Glutamatergic neuron (in vitro differentiated cells): ENCODE results near the gene PTPRN2. TPM values are rescaled to one million over a fixed set of nuclear protein-coding genes. Genes with fewer than 3 reads are reported as not detected.

Experiments used
- DNase-seq: peaks from one replicate; pipeline ENCODE4 v3.0.0; 2022
- H3K27ac Mint-ChIP-seq: one replicate; pipeline ENCODE4 v1.8.0; 2020; ENCODE audit warnings: mild to moderate bottlenecking, mixed read lengths, inconsistent platforms; ENCODE audit not compliant: unreplicated experiment
- H3K27me3 Mint-ChIP-seq: one replicate; pipeline ENCODE4 v1.8.0; 2020; ENCODE audit warnings: mild to moderate bottlenecking, moderate library complexity, mixed read lengths, inconsistent platforms; ENCODE audit not compliant: unreplicated experiment
- H3K36me3 Mint-ChIP-seq: one replicate; pipeline ENCODE4 v1.8.0; 2020; ENCODE audit warnings: mild to moderate bottlenecking, mixed read lengths, inconsistent platforms; ENCODE audit not compliant: unreplicated experiment
- H3K4me1 Mint-ChIP-seq: one replicate; pipeline ENCODE4 v1.8.0; 2020; ENCODE audit warnings: mild to moderate bottlenecking, low read depth, mixed read lengths, inconsistent platforms; ENCODE audit not compliant: unreplicated experiment
- H3K4me3 Mint-ChIP-seq: one replicate; pipeline ENCODE4 v1.8.0; 2020; ENCODE audit warnings: mild to moderate bottlenecking, mixed read lengths, inconsistent platforms; ENCODE audit not compliant: unreplicated experiment
- H3K9me3 Mint-ChIP-seq: one replicate; pipeline ENCODE4 v1.8.0; 2020; ENCODE audit warnings: mild to moderate bottlenecking, moderate library complexity, mixed read lengths, inconsistent platforms; ENCODE audit not compliant: unreplicated experiment
- CTCF ChIP-seq: fragments of 200-600 bp; sonication (generic); IDR thresholded peaks from one replicate; pipeline ENCODE4 v1.5.0; 2021; ENCODE audit not compliant: partially characterized antibody, unreplicated experiment
- total RNA-seq: library from RNA; stranded (reverse); fragmentation: NEBNext Ultra II Directional; extraction: Animal tissue kit (Norgen Biotek cat#: 25700); gene quantifications from one replicate; pipeline ENCODE4 v1.2.1, GENCODE V29; 2021; ENCODE audit not compliant: unreplicated experiment

The PTPRN2 gene
- total RNA-seq, 1 donor from 2014 or later = 49.0 TPM

- Mint-ChIP-seq H3K27ac (no peak overlapping the region), H3K36me3 (peaks cover 11% of the 10 kb centered on the region), H3K4me3 (no peak overlapping the region), H3K27me3 (peaks cover 9% of the 10 kb centered on the region), H3K9me3 (peaks cover 12% of the 10 kb centered on the region), H3K4me1 (no peaks in the 10 kb centered on the region)
- no peak for TF ChIP-seq CTCF
- DNase-seq = no peak
Observed at GRCh38 chr7:158123214-158123613, 464.4 kb downstream of the PTPRN2 start.

GRCh38 chr7:158121441-158122045, 466.1 kb downstream of the PTPRN2 start:
- Mint-ChIP-seq H3K9me3 (peaks cover 23% of the 10 kb centered on the region), H3K4me3 (no peak overlapping the region), H3K27me3 (peaks cover 11% of the 10 kb centered on the region), H3K36me3 (peaks cover 20% of the 10 kb centered on the region), H3K27ac (no peak overlapping the region), H3K4me1 (no peaks in the 10 kb centered on the region)
- no peak for TF ChIP-seq CTCF
- no peak for DNase-seq

DNA sequence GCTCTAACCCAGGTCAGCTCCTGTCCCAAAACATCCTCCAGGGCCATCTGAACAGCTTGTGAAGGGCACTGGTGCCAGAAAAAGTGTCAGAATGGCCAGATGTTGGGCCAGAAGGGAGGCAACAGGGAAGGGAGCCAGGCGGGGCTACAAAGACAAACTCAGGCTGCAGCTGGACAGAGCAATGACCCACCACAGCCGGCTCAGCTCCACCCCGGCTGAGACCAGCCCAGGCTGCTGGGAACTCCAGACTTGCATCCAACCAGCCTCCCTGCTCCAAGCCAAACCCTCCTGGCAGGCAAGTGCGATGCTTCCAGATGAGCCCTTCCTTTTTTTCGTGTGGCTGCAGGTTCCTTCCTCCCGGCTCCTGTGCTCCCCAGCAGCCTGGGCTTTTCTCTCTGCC, 466.9 kb downstream of the PTPRN2 start:
- H3K27me3 Mint-ChIP-seq = peaks cover 10% of the 10 kb centered on the region
- H3K4me3 Mint-ChIP-seq = no peak overlapping the region
- peaks cover 20% of the 10 kb centered on the region for H3K36me3 Mint-ChIP-seq
- TF ChIP-seq CTCF = no peak
- no peak overlapping the region for H3K27ac Mint-ChIP-seq
- no peaks in the 10 kb centered on the region for H3K4me1 Mint-ChIP-seq
- H3K9me3 Mint-ChIP-seq = peaks cover 23% of the 10 kb centered on the region
- no peak for DNase-seq

DNA sequence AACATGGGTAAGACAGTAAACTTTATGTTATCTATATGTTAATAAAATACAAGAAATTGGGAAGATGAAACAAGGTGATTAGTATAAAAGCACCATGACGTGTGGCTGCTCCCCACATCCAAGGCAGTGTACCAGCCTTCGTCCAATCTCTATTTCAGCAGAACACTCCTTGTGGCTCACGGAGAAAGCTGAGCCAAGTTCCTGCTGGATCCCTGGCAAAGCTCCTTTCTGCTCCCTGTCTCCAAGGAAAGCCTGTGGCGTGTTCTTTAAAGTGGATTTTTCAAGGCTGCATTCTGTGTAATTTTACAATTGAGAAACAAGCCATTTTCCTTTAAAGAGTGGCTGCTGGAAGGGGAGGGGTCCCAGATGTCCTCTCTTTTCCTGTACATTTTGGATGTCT, 467.3 kb downstream of the PTPRN2 start:
- DNase-seq = no peak
- Mint-ChIP-seq H3K27ac (no peak overlapping the region), H3K4me3 (no peak overlapping the region), H3K36me3 (peaks cover 17% of the 10 kb centered on the region), H3K27me3 (peaks cover 6% of the 10 kb centered on the region), H3K9me3 (peaks cover 21% of the 10 kb centered on the region), H3K4me1 (no peaks in the 10 kb centered on the region)
- no peak for TF ChIP-seq CTCF

GRCh38 chr7:158117341-158118222, 470.0 kb downstream of the PTPRN2 start:
- TF ChIP-seq CTCF = no peak
- Mint-ChIP-seq H3K4me1 (no peaks in the 10 kb centered on the region), H3K36me3 (peaks cover 17% of the 10 kb centered on the region), H3K9me3 (peaks cover 20% of the 10 kb centered on the region), H3K27ac (no peak overlapping the region), H3K27me3 (peaks cover 10% of the 10 kb centered on the region), H3K4me3 (no peak overlapping the region)
- DNase-seq = no peak
